ENCODE data around the gene HECW1.

DNA sequence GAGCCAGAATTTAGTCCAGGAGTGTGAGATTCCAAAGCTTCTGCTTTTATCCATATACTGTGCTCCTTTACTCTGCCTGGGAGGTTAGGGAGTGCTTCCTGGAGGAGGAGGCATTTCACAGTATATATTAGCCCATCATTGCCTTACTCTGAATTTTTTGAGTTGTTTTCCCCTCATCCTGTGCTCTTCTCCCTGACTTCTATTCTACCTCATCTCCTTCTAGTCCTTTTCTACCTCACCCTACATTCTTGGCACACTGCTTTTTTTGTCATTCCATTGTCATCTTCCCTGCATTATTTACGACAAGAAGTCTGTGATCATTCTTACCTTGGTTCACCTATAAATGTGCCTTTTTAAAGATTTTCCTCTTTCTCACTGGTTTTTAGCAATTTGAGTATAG lies 491.8 kb downstream of the HECW1 start:
- TF ChIP-seq CTCF (IDR thresholded peaks at IDR 0.05) (no peak), EZH2phosphoT487 (IDR thresholded peaks at IDR 0.05) (no peak), EZH2 (IDR thresholded peaks at IDR 0.05) (no peak)

Data from neural progenitor cell (in vitro differentiated cells).